Measurements from ENCODE around the gene TDRKH.
A peak's percentile ranks its signal among the peaks of the same experiment; 100 is the strongest.
"Not testable (repeated sequence)": the region's sequence is repeated elsewhere in the genome, so short reads cannot be mapped to it uniquely, and the experiment has no call there.

TDRKH gene

DNA sequence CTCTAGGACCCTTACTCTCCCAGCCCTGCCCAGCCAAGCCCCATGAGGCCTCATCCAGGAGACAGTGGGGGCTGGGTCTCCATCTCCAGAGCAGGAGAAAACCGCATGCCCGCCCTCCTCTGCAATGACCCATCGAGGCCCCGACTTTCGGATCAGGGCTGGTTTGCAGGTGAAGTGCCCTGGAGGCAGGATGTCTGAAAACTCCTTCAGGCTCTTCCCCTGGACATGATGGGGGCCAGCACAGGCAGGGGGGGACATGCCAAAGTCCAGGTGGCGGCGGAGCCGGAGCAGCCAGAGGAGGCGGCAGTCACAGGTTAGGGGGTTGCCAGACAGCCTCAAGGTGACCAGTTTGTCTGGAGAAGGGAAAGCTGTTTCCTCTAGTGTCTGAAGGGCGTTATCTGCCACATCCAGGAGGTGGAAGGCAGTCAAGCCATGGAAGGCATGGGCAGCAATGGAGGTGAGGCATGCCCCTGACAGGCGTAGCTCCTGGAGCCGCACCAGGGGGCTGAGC, 11.1 kb upstream of the TDRKH start:
- H3K36me3 Mint-ChIP-seq (ENCODE audit: low read depth) = no peaks in the 10 kb centered on the region
- H3K4me1 Mint-ChIP-seq (ENCODE audit: low read depth) = peaks cover 3% of the 10 kb centered on the region
- no peak overlapping the region for H3K27ac Mint-ChIP-seq
- H3K9me3 Mint-ChIP-seq = no peaks in the 10 kb centered on the region
- no peak overlapping the region for H3K4me3 Mint-ChIP-seq
- H3K27me3 Mint-ChIP-seq (ENCODE audit: low read depth) = peaks cover 14% of the 10 kb centered on the region

DNA sequence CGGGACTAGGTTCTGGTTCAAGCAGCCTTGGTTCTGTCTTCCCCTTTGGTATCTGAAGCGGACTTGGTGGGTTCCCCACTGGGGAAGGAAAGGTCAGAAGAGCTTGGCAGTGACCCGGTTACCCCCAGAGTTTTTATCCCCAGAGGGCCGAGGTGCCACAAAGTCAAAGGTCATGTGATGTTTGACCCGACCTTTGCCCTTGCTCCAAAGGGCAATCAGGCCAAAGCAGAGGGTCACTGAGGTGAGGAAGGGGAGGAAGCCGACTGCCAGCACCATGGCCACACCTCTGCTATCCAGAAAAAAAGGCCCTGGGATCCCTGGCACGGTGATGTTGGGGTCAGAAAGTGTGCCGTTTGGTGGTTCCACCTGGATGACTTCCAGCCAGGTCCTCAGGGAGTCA, 10.5 kb upstream of the TDRKH start:
- H3K4me1 Mint-ChIP-seq (ENCODE audit: low read depth) = peaks cover 3% of the 10 kb centered on the region
- H3K9me3 Mint-ChIP-seq = no peaks in the 10 kb centered on the region
- H3K36me3 Mint-ChIP-seq (ENCODE audit: low read depth) = no peaks in the 10 kb centered on the region
- no peak overlapping the region for H3K4me3 Mint-ChIP-seq
- H3K27me3 Mint-ChIP-seq (ENCODE audit: low read depth) = peaks cover 11% of the 10 kb centered on the region
- no peak overlapping the region for H3K27ac Mint-ChIP-seq

DNA sequence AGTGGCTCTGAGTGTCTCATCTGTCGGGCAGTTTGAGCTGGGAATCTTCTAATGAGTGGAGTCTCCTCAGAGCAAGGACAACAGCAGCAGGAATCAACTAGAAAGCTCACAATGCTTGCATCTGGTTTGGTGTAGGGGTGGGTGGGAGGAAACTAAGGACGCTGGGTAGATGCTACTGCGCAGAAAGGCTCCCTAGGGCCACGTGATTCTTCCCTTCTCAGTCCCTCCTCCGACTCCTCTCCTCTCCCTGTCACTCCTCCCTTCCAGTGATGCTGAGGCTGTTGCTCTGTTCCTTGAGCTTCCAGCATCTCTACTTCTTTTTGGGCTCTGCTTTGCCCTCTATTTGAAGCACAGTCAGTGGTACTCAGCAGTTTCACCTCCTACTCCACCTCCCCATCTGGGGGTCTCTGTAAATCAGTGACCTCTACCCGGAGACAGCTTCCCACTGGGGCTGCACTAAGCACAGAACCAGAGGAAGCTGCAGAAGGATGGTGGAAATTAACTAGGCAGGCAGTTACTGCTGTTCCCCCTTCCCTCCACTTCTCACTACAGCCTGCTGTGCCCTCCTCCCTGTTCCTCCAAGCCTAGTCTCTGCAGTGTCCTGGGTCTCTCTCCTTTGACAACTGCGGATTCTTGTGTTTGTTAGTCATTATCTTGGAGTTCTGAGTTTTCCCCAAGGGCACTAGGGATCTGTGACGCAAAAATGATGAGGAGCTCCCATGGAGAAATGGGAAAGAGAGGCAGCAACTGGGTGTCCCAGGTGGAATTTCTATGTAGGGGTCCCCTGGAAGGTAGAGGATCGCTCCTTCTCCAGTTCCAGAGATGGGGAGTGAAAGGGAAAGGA, 9.1 kb upstream of the TDRKH start:
- Mint-ChIP-seq H3K27ac (no peak overlapping the region), H3K27me3 (ENCODE audit: low read depth) (peaks cover 8% of the 10 kb centered on the region), H3K4me3 (no peak overlapping the region), H3K9me3 (no peaks in the 10 kb centered on the region), H3K36me3 (ENCODE audit: low read depth) (no peaks in the 10 kb centered on the region), H3K4me1 (ENCODE audit: low read depth) (peaks cover 3% of the 10 kb centered on the region)

DNA sequence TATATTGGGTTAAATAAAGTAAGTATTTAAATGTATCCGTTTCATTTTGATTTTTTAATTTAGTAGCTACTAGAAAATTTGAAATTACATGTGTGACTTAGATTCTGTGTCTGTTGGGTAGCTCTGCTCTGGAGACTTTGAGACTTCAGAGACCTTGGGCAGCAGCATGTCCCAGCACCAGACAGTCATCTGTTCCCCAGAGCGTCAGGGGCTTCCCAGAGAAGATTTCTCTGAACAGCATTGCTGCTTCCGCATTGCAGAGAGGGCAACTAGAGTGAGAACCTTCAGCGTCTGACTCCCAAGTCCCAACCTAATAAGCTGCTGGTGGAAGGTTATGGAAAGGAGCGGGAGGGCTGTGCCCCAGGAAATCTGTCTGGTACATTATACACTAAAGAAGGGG, 8.3 kb upstream of the TDRKH start:
- Mint-ChIP-seq H3K27me3 (ENCODE audit: low read depth) (peaks cover 8% of the 10 kb centered on the region), H3K9me3 (no peaks in the 10 kb centered on the region), H3K27ac (no peak overlapping the region), H3K4me1 (ENCODE audit: low read depth) (peaks cover 3% of the 10 kb centered on the region), H3K4me3 (no peak overlapping the region), H3K36me3 (ENCODE audit: low read depth) (peaks cover 2% of the 10 kb centered on the region)

DNA sequence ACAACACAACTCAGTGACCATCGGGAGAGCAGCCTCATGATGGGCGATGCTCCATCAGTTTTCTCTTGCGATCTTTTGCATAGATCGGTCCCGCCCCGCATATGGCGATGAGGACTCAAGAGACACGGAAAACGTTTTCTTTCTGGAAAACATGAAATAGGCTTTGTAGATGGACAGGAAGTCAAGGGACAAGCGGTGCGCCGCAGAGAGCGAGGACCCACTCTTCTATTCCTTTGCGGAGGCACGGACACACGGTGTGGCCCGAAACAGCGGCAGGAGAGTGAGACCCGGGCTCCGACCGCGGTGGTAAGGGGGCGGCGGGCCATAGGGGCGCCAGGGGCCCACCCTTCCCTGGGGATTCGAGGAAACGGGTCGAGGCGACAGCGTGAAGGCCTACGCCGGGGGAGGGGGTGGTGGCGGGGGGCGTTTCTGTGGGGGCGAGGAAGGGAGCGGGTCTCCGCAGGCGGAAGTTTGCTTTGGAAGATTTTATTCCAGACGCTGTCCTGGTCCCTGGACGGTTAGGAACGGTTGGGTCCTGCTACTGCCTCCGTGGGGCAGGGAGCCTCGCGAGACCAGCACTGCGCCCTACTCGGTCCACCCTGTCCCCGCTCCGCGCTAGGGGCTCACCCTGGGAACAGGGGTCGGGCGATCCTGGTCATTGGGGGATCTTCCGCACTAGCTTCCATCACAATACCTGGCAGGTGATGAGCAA, 796 bp upstream of the TDRKH start:
- Mint-ChIP-seq H3K9me3 (no peaks in the 10 kb centered on the region), H3K36me3 (ENCODE audit: low read depth) (peaks cover 9% of the 10 kb centered on the region), H3K27ac (peak overlapping the region; percentile 87), H3K4me3 (peak overlapping the region; percentile 93), H3K27me3 (ENCODE audit: low read depth) (no peaks in the 10 kb centered on the region), H3K4me1 (ENCODE audit: low read depth) (peaks cover 30% of the 10 kb centered on the region)

DNA sequence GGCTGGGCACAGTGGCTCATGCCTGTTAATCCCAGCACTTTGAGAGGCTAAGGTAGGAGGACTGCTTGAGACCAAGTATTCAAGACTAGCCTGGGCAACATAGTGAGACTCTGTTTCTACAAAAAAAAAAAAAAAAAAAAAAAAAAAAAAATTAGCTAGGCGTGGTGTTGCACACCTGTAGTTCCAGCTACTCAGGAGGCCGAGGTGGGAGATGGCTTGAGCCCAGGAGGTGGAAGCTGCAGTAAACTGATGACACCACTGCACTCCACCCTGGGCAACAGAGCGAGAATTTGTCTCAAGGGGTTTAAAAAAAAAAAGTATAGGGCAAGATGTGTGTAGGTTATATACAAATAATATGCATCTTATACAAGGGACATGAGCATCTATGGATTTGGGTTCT, 2.6 kb downstream of the TDRKH start:
- Mint-ChIP-seq H3K27ac (no peak overlapping the region), H3K27me3 (ENCODE audit: low read depth) (no peaks in the 10 kb centered on the region), H3K9me3 (no peaks in the 10 kb centered on the region), H3K4me3 (no peak overlapping the region), H3K36me3 (ENCODE audit: low read depth) (peaks cover 4% of the 10 kb centered on the region), H3K4me1 (ENCODE audit: low read depth) (peaks cover 28% of the 10 kb centered on the region)

DNA sequence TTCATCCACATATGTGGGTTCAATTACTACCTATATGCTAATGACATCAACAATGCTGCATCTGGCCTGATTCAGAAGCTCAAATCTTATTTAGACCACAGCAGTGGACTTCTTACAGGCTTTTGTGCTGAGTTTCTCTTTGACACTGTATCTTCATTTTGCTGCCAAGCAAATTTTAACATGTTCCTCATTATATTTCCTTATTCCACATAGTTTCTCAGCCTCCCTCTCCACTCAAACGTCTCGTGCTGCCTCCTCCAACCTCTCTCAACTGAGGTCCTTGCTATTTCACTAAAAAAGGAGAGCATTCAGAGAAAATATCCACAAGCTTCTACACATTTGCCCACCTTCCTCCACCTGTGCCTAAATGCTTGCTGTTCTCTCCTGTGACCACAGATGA, 6.5 kb downstream of the TDRKH start:
- no peaks in the 10 kb centered on the region for H3K9me3 Mint-ChIP-seq
- no peak overlapping the region for H3K4me3 Mint-ChIP-seq
- H3K4me1 Mint-ChIP-seq (ENCODE audit: low read depth) = peaks cover 6% of the 10 kb centered on the region
- peaks cover 14% of the 10 kb centered on the region for H3K36me3 Mint-ChIP-seq (ENCODE audit: low read depth)
- H3K27me3 Mint-ChIP-seq (ENCODE audit: low read depth) = no peaks in the 10 kb centered on the region
- no peak overlapping the region for H3K27ac Mint-ChIP-seq

DNA sequence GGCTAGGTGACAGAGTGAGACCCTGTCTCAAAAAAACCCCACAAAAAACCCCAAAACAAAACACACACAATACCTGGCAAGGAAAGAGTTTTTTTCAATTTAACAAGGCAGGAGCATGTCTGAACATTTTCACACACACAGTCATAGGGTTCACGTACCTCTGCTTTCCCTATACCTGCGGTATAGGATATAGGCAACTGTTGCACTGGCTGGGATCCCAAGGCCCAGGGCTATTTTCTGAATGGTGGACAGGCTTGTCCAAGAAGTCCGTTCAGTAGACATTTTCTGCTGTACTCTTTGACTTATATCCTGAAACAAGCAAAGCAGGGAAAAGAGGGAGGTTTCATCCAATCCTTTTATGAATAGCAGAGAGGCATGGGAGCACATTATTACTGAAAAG, 7.6 kb downstream of the TDRKH start:
- Mint-ChIP-seq H3K36me3 (ENCODE audit: low read depth) (peaks cover 21% of the 10 kb centered on the region), H3K27me3 (ENCODE audit: low read depth) (no peaks in the 10 kb centered on the region)

DNA sequence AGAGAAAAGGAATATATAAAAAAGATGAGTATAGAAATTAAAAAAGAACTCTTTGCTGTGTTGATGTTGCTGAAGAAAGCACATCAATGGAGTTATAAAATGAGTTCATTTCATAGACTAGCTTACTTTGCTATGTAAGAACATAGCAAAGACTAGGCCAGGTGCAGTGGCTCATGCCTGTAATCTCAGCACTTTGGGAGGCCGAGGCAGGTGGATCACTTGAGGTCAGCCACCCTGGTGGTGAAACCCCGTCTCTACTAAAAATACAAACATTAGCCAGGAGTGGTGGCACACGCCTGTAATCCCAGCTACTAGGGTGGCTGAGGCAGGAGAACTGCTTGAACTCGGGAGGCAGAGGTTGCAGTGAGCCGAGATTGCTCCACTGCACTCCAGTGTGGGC, 8.3 kb downstream of the TDRKH start:
- H3K4me1 Mint-ChIP-seq (ENCODE audit: low read depth); H3K27ac Mint-ChIP-seq; H3K9me3 Mint-ChIP-seq; H3K4me3 Mint-ChIP-seq; H3K27me3 Mint-ChIP-seq (ENCODE audit: low read depth): not testable (repeated sequence)
- H3K36me3 Mint-ChIP-seq (ENCODE audit: low read depth) = peaks cover 21% of the 10 kb centered on the region

More for the DNA sequence above, 7.6 kb downstream of the TDRKH start:
- no peak overlapping the region for H3K4me3 Mint-ChIP-seq
- no peak overlapping the region for H3K27ac Mint-ChIP-seq
- H3K9me3 Mint-ChIP-seq = no peaks in the 10 kb centered on the region
- peaks cover 3% of the 10 kb centered on the region for H3K4me1 Mint-ChIP-seq (ENCODE audit: low read depth)

DNA sequence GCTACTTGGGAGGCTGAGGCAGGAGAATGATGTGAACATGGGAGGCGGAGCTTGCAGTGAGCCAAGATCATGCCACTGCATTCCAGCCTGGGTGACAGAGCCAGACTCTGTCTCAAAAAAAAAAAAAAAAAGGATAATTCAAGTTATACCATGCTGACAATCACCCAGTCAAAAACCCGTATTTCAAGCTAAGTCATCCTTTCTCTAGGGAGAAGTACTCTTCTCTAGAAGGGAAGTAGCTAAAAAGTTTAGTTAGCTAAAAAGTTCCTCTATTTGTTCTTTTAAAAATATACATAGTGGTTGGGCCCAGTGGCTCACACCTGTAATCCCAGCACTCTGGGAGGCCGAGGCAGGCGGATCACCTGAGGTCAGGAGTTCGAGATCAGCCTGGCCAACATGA, 9.6 kb downstream of the TDRKH start:
- H3K4me3 Mint-ChIP-seq; H3K27ac Mint-ChIP-seq; H3K9me3 Mint-ChIP-seq; H3K4me1 Mint-ChIP-seq (ENCODE audit: low read depth); H3K27me3 Mint-ChIP-seq (ENCODE audit: low read depth): not testable (repeated sequence)
- H3K36me3 Mint-ChIP-seq (ENCODE audit: low read depth) = peaks cover 25% of the 10 kb centered on the region

DNA sequence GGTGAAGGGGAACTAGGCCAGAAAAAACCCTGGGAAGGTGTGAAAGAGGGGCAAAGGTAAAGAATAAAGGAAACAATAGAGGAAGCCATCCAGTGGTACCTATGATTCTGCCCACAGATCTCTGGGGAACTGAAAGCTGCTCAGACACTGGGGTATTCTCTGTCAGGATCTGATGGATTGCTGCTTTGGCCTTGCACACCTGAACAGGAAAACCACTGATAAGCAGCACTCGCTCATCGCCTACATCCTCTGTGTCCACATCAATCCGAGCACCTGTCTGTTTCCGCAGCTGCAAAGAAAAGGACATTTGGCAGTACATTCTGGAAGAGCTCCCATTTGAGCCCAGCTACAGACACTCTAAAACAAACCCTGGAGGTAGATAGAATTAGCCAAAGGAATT, 10.4 kb downstream of the TDRKH start:
- H3K4me1 Mint-ChIP-seq (ENCODE audit: low read depth) = no peaks in the 10 kb centered on the region
- H3K27me3 Mint-ChIP-seq (ENCODE audit: low read depth) = no peaks in the 10 kb centered on the region
- H3K4me3 Mint-ChIP-seq = no peak overlapping the region
- H3K27ac Mint-ChIP-seq = no peak overlapping the region
- H3K36me3 Mint-ChIP-seq (ENCODE audit: low read depth) = peaks cover 33% of the 10 kb centered on the region
- H3K9me3 Mint-ChIP-seq = no peaks in the 10 kb centered on the region

DNA sequence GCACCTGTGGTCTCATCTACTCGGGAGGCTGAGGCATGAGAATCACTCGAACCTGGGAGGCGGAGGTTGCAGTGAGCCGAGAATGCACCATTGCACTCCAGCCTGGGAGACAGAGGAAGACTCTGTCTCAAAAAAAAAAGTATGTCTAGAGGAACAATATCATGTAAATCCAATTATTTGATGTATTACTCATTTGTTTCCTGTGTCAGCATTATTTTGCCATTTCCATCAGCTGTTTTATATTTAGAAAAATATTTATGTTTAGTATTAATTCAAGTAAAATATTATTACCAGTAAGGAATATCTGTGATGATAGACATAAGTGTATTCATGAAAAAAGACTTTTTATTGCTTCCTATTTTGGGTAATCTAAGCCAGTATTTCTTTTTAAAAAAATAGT, 13.0 kb downstream of the TDRKH start:
- Mint-ChIP-seq H3K4me3 (no peak overlapping the region), H3K4me1 (ENCODE audit: low read depth) (no peaks in the 10 kb centered on the region), H3K36me3 (ENCODE audit: low read depth) (peaks cover 33% of the 10 kb centered on the region), H3K9me3 (no peaks in the 10 kb centered on the region), H3K27ac (no peak overlapping the region), H3K27me3 (ENCODE audit: low read depth) (no peaks in the 10 kb centered on the region)

DNA sequence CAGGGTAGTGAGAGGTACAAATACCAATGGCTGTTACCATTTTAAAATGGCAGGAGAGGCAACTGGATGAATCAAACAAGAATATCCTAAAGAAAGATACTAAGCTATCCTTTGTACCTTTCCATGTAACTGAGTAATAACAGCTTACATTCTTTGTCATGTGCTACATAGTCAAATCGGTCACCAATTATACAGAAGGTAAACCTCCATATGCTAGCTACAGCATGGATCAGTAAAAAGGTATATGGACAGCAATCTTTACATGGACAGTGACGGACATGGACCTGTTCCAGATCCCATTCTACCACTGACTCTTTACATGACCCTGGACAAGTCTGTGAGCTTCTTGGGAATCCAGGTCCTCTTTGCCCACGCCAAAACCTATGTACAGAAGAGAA, 13.6 kb downstream of the TDRKH start:
- peaks cover 32% of the 10 kb centered on the region for H3K36me3 Mint-ChIP-seq (ENCODE audit: low read depth)

DNA sequence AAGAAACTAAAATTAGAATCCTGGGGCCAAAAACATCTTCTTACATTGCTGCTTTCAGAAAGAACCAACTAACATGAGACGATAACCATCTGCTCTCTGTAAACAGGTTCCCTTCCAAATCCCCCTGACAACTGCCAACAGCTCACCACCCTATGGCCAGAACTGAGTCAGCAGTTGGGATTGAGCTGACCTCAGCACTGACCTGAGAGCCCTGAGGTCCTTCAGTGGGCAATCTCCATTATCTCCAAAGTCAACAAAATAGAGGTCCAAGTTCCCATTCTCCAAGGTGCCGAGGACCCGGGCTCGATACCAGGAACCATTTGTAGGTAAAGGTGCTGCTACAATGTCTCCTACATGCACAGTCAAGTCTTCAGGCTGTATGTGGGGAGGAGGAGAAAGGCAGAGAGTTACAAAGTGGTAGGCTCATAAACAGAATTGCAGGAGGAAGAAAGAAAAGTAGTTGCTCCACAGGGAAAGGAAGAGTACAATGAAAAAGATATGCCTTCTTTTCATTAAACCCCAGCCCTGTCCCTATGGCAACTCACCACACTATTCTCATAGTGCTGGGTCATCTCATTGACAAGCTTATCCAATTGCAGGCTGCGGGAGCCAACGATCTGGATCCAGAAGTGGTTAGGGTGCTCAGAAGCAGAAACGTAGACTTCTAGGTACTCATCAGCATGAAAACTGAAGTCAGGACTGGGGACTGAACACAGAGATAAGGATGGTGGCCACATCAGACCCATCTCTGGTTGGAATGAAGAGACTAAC, 14.2 kb downstream of the TDRKH start:
- Mint-ChIP-seq H3K36me3 (ENCODE audit: low read depth) (peaks cover 28% of the 10 kb centered on the region), H3K4me3 (no peak overlapping the region), H3K27ac (no peak overlapping the region), H3K27me3 (ENCODE audit: low read depth) (no peaks in the 10 kb centered on the region), H3K4me1 (ENCODE audit: low read depth) (no peaks in the 10 kb centered on the region), H3K9me3 (no peaks in the 10 kb centered on the region)

More for the DNA sequence above, 13.6 kb downstream of the TDRKH start:
- no peak overlapping the region for H3K4me3 Mint-ChIP-seq
- no peaks in the 10 kb centered on the region for H3K27me3 Mint-ChIP-seq (ENCODE audit: low read depth)
- H3K9me3 Mint-ChIP-seq = no peaks in the 10 kb centered on the region
- H3K27ac Mint-ChIP-seq = no peak overlapping the region
- H3K4me1 Mint-ChIP-seq (ENCODE audit: low read depth) = no peaks in the 10 kb centered on the region

Data from T-helper 1 cell treated with Interleukin-12 subunit alpha and Interleukin-12 subunit beta and Interleukin-4 antibody, amounts not matched to agents 30 μg/mL and 1 μg/mL, for 36 hours (primary cell).